Activated T-cell treated with anti-CD3 and anti-CD28 coated beads for 24 hours (primary cell): ENCODE measurements around the gene RAP1GAP.

ENCODE experiments used
- DNase-seq: peaks from one replicate; pipeline ENCODE4 v3.0.0-alpha.2; 2020; ENCODE audit warnings: low read depth

Gene RAP1GAP

GRCh38 chr1:21608798-21609197 is 60.4 kb downstream of the RAP1GAP start:
- no peak for DNase-seq

- DNase-seq = peak; percentile 40
These were observed 61.3 kb downstream of the RAP1GAP start for GRCh38 chr1:21607549-21608529.

- DNase-seq = no peak
These were observed 63.0 kb downstream of the RAP1GAP start for GRCh38 chr1:21605964-21606705.

GRCh38 chr1:21605012-21605715 is 64.0 kb downstream of the RAP1GAP start:
- DNase-seq = no peak

GRCh38 chr1:21604208-21604957 is 64.8 kb downstream of the RAP1GAP start:
- no peak for DNase-seq

GRCh38 chr1:21603177-21604138 is 65.7 kb downstream of the RAP1GAP start:
- no peak for DNase-seq

GRCh38 chr1:21601278-21602048 is 67.7 kb downstream of the RAP1GAP start:
- DNase-seq = no peak

GRCh38 chr1:21599402-21599801 is 69.8 kb downstream of the RAP1GAP start:
- DNase-seq = no peak

- no peak for DNase-seq
These were observed 70.3 kb downstream of the RAP1GAP start for GRCh38 chr1:21598904-21599303.

- no peak for DNase-seq
These were observed 70.7 kb downstream of the RAP1GAP start for GRCh38 chr1:21598417-21598816.

- DNase-seq = no peak
These were observed 71.4 kb downstream of the RAP1GAP start for GRCh38 chr1:21597753-21598152.

GRCh38 chr1:21596628-21597027 is 72.5 kb downstream of the RAP1GAP start:
- no peak for DNase-seq

- DNase-seq = no peak
These were observed 73.0 kb downstream of the RAP1GAP start for GRCh38 chr1:21596174-21596573.

- DNase-seq = peak; percentile 33
These were observed 73.9 kb downstream of the RAP1GAP start for GRCh38 chr1:21594935-21595897.

- no peak for DNase-seq
These were observed 74.7 kb downstream of the RAP1GAP start for GRCh38 chr1:21594501-21594900.

GRCh38 chr1:21593231-21593630 is 75.9 kb downstream of the RAP1GAP start:
- DNase-seq = no peak

- DNase-seq = no peak
These were observed 76.9 kb downstream of the RAP1GAP start for GRCh38 chr1:21592086-21592865.

GRCh38 chr1:21590934-21591333 is 78.2 kb downstream of the RAP1GAP start:
- DNase-seq = no peak
